Measurements from ENCODE around the gene ENC1. TPM values are rescaled to one million over a fixed set of nuclear protein-coding genes. Genes with fewer than 3 reads are reported as not detected.

ENC1 gene
- total and polyA plus RNA-seq, 2 experiments from 2014 or later = 14.6 to 15.3 TPM

DNA sequence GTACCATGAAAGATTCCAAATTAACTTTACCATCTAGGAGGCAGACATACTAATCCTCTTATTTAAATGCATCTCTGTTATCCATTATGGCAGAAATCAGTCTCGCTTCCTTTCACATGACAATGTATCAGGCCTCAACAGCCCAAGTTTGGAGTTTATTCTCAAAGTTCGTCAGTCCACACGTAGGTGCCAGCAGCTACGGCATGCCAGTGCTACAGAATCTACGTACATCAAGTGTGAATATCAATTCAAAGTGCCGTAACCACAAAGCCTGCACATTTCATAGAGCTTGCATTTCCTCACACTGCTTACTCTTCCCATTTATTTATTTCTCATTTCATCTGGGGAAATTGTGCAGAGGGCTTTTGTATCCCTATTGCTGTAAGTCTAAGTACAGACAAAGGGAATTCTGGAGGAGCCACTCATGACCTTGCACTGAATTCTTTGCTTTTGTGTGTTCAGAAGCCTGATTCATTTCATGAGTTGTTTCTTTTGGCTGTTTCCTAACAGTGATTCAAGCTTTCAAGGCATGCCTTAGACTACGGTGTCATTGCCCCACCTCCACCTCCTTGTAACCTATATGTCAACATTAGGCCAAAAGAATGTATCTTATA, 10.0 kb downstream of the ENC1 start:
- peak overlapping the region; percentile 55 for H3K27ac ChIP-seq
- H3K9me2 ChIP-seq (ENCODE audit: insufficient read depth) = no peaks in the 10 kb centered on the region
- 72% methylated on average over 7 of the region's 7 CpGs for WGBS, 2 experiments (ENCODE audit: low coverage in 1 of 2, low lambda C conversion rate in 2 of 2, missing lambda C conversion rate in 2 of 2)
- peak overlapping the region; percentile 16 for H3K4me2 ChIP-seq (ENCODE audit: unreplicated experiment)
- H3K9ac ChIP-seq = no peak overlapping the region
- in situ Hi-C loops (cut with MboI) = no loop called here
- no peak for TF ChIP-seq EZH2phosphoT487 (IDR thresholded peaks at IDR 0.05; ENCODE audit: insufficient read depth, low read depth)
- no peak for TF ChIP-seq EZH2 (IDR thresholded peaks at IDR 0.05; ENCODE audit: insufficient read depth, poor library complexity, severe bottlenecking)
- H3K4me1 ChIP-seq (ENCODE audit: insufficient read depth) = peaks cover 31% of the 10 kb centered on the region
- no peaks in the 10 kb centered on the region for H4K20me1 ChIP-seq (ENCODE audit: insufficient read depth)
- no peak overlapping the region for H2AFZ ChIP-seq
- H3K27me3 ChIP-seq (replicated peaks; ENCODE audit: insufficient read depth) = no peaks in the 10 kb centered on the region
- H3K79me2 ChIP-seq (ENCODE audit: insufficient read depth) = peaks cover 44% of the 10 kb centered on the region
- H3K4me3 ChIP-seq = no peak overlapping the region
- H3F3A ChIP-seq (ENCODE audit: insufficient read depth) = peaks cover 42% of the 10 kb centered on the region
- H3K36me3 ChIP-seq (ENCODE audit: low read depth) = peaks cover 16% of the 10 kb centered on the region; the same call in 1 of the 2 replicates
- H3K9me3 ChIP-seq (ENCODE audit: low read depth) = no peaks in the 10 kb centered on the region
- peak; percentile 92 for DNase-seq

- no peak overlapping the region for H3K27ac ChIP-seq
Observed at GRCh38 chr5:74629326-74629725, 11.2 kb downstream of the ENC1 start.

DNA sequence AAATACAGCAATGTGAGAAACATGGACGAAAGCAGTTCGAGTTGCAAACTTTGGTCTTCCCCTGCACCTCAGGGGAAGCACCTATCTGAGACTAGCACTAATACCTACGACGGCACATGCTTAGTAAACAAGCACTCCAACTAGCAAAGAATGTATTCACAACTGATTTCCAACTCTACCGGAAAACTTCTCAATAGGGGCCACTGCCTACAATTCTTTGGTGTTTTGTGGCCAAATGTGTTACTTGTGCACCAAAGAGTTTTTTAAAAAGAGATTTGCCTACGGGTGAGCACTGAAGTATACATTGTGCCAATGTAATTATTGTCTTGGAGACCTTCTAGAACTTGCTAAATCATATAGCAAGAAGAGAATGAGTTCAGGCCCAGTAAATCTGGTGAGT, 12.2 kb downstream of the ENC1 start:
- in situ Hi-C loops (cut with MboI) = no loop called here
- Histone ChIP-seq H3K4me3 (no peak overlapping the region), H3K27me3 (replicated peaks; ENCODE audit: insufficient read depth) (no peaks in the 10 kb centered on the region), H3K36me3 (ENCODE audit: low read depth) (peaks cover 16% of the 10 kb centered on the region; the same call in 1 of the 2 replicates), H3K9me3 (ENCODE audit: low read depth) (no peaks in the 10 kb centered on the region), H2AFZ (no peak overlapping the region), H3K79me2 (ENCODE audit: insufficient read depth) (peaks cover 22% of the 10 kb centered on the region), H3K9ac (no peak overlapping the region), H3K4me1 (ENCODE audit: insufficient read depth) (peaks cover 31% of the 10 kb centered on the region), H3K4me2 (ENCODE audit: unreplicated experiment) (no peak overlapping the region), H3F3A (ENCODE audit: insufficient read depth) (peaks cover 39% of the 10 kb centered on the region), H3K9me2 (ENCODE audit: insufficient read depth) (no peaks in the 10 kb centered on the region), H4K20me1 (ENCODE audit: insufficient read depth) (no peaks in the 10 kb centered on the region), H3K27ac (no peak overlapping the region)
- DNase-seq = no peak
- TF ChIP-seq EZH2phosphoT487 (IDR thresholded peaks at IDR 0.05; ENCODE audit: insufficient read depth, low read depth) (no peak), EZH2 (IDR thresholded peaks at IDR 0.05; ENCODE audit: insufficient read depth, poor library complexity, severe bottlenecking) (no peak)
- 91 to 96% methylated on average over 6 of the region's 6 CpGs for WGBS, 2 experiments (ENCODE audit: low coverage in 1 of 2, low lambda C conversion rate in 2 of 2, missing lambda C conversion rate in 2 of 2)

More at GRCh38 chr5:74629326-74629725, 11.2 kb downstream of the ENC1 start:
- TF ChIP-seq EZH2phosphoT487 (IDR thresholded peaks at IDR 0.05; ENCODE audit: insufficient read depth, low read depth) = no peak
- no peak for TF ChIP-seq EZH2 (IDR thresholded peaks at IDR 0.05; ENCODE audit: insufficient read depth, poor library complexity, severe bottlenecking)
- H4K20me1 ChIP-seq (ENCODE audit: insufficient read depth) = no peaks in the 10 kb centered on the region
- no peaks in the 10 kb centered on the region for H3K9me2 ChIP-seq (ENCODE audit: insufficient read depth)
- DNase-seq = no peak
- H3K27me3 ChIP-seq (replicated peaks; ENCODE audit: insufficient read depth) = no peaks in the 10 kb centered on the region
- H3K4me1 ChIP-seq (ENCODE audit: insufficient read depth) = peaks cover 31% of the 10 kb centered on the region
- no peak overlapping the region for H3K9ac ChIP-seq
- H3K4me3 ChIP-seq = no peak overlapping the region
- H2AFZ ChIP-seq = no peak overlapping the region
- peaks cover 32% of the 10 kb centered on the region for H3K79me2 ChIP-seq (ENCODE audit: insufficient read depth)
- H3K9me3 ChIP-seq (ENCODE audit: low read depth) = no peaks in the 10 kb centered on the region
- WGBS, 2 experiments (ENCODE audit: low coverage in 1 of 2, low lambda C conversion rate in 2 of 2, missing lambda C conversion rate in 2 of 2) = 85 to 86% methylated on average over 4 of the region's 4 CpGs
- in situ Hi-C loops (cut with MboI) = no loop called here
- H3K36me3 ChIP-seq (ENCODE audit: low read depth) = peaks cover 16% of the 10 kb centered on the region; the same call in 1 of the 2 replicates
- no peak overlapping the region for H3K4me2 ChIP-seq (ENCODE audit: unreplicated experiment)
- peaks cover 42% of the 10 kb centered on the region for H3F3A ChIP-seq (ENCODE audit: insufficient read depth)

DNA sequence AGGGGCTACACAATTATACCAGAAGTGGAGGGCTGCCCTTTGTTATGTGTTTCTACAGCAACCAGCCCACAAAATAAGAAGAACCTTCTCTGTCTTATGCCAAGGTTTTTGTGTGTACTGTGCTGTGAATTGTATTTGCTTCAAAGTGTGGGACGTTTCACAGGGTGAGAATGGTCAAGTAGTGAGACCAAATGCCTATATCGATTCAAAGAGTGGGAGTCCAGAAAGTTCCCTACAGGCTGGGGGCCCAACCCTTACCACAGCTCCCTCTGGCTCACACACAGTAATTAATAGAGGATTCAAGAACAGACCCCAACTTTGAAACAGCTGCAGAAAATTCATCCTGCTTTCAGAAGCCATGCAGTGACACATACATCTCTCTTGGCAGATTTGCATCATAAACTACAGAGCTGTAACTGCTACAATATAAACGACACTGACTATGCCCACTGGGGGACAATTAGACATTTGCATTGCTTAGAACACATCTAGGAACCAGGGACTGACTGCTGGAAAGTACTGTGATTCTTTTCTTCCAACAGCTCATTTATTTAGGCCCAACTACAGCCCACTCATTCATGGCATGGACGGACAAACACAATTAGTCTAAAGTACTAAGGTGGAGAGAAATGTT, 12.8 kb downstream of the ENC1 start:
- peaks cover 33% of the 10 kb centered on the region for H3F3A ChIP-seq (ENCODE audit: insufficient read depth)
- no peaks in the 10 kb centered on the region for H3K9me3 ChIP-seq (ENCODE audit: low read depth)
- H3K4me1 ChIP-seq (ENCODE audit: insufficient read depth) = peaks cover 26% of the 10 kb centered on the region
- no peak for DNase-seq
- 74% methylated on average over 4 of the region's 4 CpGs for WGBS, 2 experiments (ENCODE audit: low coverage in 1 of 2, low lambda C conversion rate in 2 of 2, missing lambda C conversion rate in 2 of 2)
- peaks cover 16% of the 10 kb centered on the region; the same call in 1 of the 2 replicates for H3K36me3 ChIP-seq (ENCODE audit: low read depth)
- in situ Hi-C loops (cut with MboI) = no loop called here
- no peak overlapping the region for H3K9ac ChIP-seq
- no peak overlapping the region for H3K27ac ChIP-seq
- H4K20me1 ChIP-seq (ENCODE audit: insufficient read depth) = no peaks in the 10 kb centered on the region
- no peaks in the 10 kb centered on the region for H3K9me2 ChIP-seq (ENCODE audit: insufficient read depth)
- no peak overlapping the region for H2AFZ ChIP-seq
- H3K27me3 ChIP-seq (replicated peaks; ENCODE audit: insufficient read depth) = no peaks in the 10 kb centered on the region
- TF ChIP-seq EZH2phosphoT487 (IDR thresholded peaks at IDR 0.05; ENCODE audit: insufficient read depth, low read depth) = no peak
- no peak for TF ChIP-seq EZH2 (IDR thresholded peaks at IDR 0.05; ENCODE audit: insufficient read depth, poor library complexity, severe bottlenecking)
- H3K4me3 ChIP-seq = no peak overlapping the region
- H3K4me2 ChIP-seq (ENCODE audit: unreplicated experiment) = no peak overlapping the region
- peaks cover 17% of the 10 kb centered on the region for H3K79me2 ChIP-seq (ENCODE audit: insufficient read depth)
